ENCODE results near the gene NEK10. TPM values are rescaled to one million over a fixed set of nuclear protein-coding genes. Genes with fewer than 3 reads are reported as not detected.

The NEK10 gene
- total RNA-seq, 1 experiment from 2014 or later, result 1.7 TPM

DNA sequence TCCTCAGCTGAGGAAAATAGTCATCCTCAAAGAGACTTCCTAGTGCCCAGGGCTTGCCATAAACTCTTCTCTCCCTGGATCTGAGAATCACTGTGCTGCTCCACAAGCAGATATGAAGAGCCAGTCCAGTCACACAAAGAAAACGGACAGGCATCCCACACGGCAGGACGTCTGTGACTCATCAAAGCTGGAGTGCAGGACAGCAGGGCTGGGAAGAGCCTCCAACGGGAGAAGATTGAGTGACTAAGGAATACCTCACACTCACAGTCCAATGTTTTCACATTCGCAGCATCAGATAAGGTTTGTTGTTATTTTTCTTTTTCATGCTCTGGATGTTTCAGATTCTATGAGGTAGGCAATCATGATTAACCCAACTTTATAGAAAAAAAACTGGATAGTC is 57.8 kb downstream of the NEK10 start:
- Histone ChIP-seq H3K27me3 (ENCODE audit: low read length) (no peaks in the 10 kb centered on the region), H3K4me1 (ENCODE audit: insufficient read depth, low read length) (peaks cover 21% of the 10 kb centered on the region), H3K9me2 (replicated peaks; ENCODE audit: low read length) (no peaks in the 10 kb centered on the region), H3K9ac (ENCODE audit: low read length) (no peak overlapping the region), H4K20me1 (ENCODE audit: low read length) (no peaks in the 10 kb centered on the region), H3K4me2 (ENCODE audit: low read length) (peak overlapping the region; percentile 39), H3K36me3 (ENCODE audit: low read depth, low read length) (0 out of 2 replicates have a peak, but pooled peaks cover 3% of the 10 kb centered on the region), H3K27ac (ENCODE audit: low read length) (peak overlapping the region; percentile 38), H3K9me3 (ENCODE audit: low read length) (peaks cover 4% of the 10 kb centered on the region; the same call in 1 of the 2 replicates), H3K4me3 (ENCODE audit: low read length) (no peak overlapping the region), H3K79me2 (ENCODE audit: low read length) (no peaks in the 10 kb centered on the region), H3F3A (ENCODE audit: low read length, unreplicated experiment) (peaks cover 4% of the 10 kb centered on the region), H2AFZ (ENCODE audit: low read length) (no peak overlapping the region)
- ChIA-PET POLR2A (ENCODE audit: unreplicated experiment) (interaction anchor here (0.7 kb wide), 1 partner anchor 28 kb away, joined by 3 read pairs; no protein-coding TSS in a partner anchor), CTCF (interaction anchor here (0.8 kb wide), 1 partner anchor 1466 kb away, joined by 3 read pairs; no protein-coding TSS in a partner anchor)
- TF ChIP-seq, protein P1, sequence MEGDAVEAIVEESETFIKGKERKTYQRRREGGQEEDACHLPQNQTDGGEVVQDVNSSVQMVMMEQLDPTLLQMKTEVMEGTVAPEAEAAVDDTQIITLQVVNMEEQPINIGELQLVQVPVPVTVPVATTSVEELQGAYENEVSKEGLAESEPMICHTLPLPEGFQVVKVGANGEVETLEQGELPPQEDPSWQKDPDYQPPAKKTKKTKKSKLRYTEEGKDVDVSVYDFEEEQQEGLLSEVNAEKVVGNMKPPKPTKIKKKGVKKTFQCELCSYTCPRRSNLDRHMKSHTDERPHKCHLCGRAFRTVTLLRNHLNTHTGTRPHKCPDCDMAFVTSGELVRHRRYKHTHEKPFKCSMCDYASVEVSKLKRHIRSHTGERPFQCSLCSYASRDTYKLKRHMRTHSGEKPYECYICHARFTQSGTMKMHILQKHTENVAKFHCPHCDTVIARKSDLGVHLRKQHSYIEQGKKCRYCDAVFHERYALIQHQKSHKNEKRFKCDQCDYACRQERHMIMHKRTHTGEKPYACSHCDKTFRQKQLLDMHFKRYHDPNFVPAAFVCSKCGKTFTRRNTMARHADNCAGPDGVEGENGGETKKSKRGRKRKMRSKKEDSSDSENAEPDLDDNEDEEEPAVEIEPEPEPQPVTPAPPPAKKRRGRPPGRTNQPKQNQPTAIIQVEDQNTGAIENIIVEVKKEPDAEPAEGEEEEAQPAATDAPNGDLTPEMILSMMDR (conservative IDR thresholded peaks at IDR 0.05; ENCODE audit: low read depth, low read length), result no peak
- TF ChIP-seq EZH2phosphoT487 (IDR thresholded peaks at IDR 0.05; ENCODE audit: borderline replicate concordance, low read length) (no peak), EZH2 (IDR thresholded peaks at IDR 0.05; ENCODE audit: low read length, unreplicated experiment) (no peak)
- ATAC-seq, result peak; percentile 99
- intact Hi-C loops (cut with micrococcal nuclease), result loop anchor here (5.0 to 10.0 kb wide), 3 partner anchors 141 to 1013 kb away; no protein-coding TSS in a partner anchor
- DNase-seq, result peak; percentile 95
- no TSS peak for BruUV-seq (replicated peaks)

DNA sequence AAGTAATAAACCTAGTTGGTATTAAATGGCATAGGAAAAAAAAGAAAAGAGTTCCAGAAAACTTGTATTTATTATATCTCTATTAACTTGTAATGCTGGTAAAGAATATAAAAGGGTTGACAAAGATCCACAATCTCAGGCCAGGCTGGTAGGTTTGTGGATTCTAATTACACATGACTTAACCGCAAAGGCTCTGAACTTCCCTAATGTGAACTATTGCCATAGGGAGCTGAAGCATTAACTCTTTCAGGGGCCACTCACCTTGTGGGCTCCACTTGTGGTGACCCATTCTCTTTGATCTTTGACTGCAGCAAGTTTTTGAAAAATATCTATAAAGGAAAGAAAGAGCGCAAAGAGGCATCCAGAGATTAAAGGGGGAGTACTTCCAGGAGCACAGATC is 58.5 kb downstream of the NEK10 start:
- Histone ChIP-seq H2AFZ (ENCODE audit: low read length) (no peak overlapping the region), H3K9ac (ENCODE audit: low read length) (no peak overlapping the region), H3K4me3 (ENCODE audit: low read length) (no peak overlapping the region), H3K27ac (ENCODE audit: low read length) (no peak overlapping the region), H3K36me3 (ENCODE audit: low read depth, low read length) (0 out of 2 replicates have a peak, but pooled peaks cover 3% of the 10 kb centered on the region), H3K9me2 (replicated peaks; ENCODE audit: low read length) (no peaks in the 10 kb centered on the region), H3K27me3 (ENCODE audit: low read length) (no peaks in the 10 kb centered on the region), H3K9me3 (ENCODE audit: low read length) (peaks cover 4% of the 10 kb centered on the region; the same call in 1 of the 2 replicates), H3K4me2 (ENCODE audit: low read length) (no peak overlapping the region), H3F3A (ENCODE audit: low read length, unreplicated experiment) (peaks cover 4% of the 10 kb centered on the region), H4K20me1 (ENCODE audit: low read length) (no peaks in the 10 kb centered on the region), H3K79me2 (ENCODE audit: low read length) (no peaks in the 10 kb centered on the region), H3K4me1 (ENCODE audit: insufficient read depth, low read length) (peaks cover 21% of the 10 kb centered on the region)
- DNase-seq, result no peak
- ChIA-PET POLR2A (ENCODE audit: unreplicated experiment) (no interaction called here), CTCF (no interaction called here)
- ATAC-seq, result no peak
- intact Hi-C loops (cut with micrococcal nuclease), result loop anchor here (5.0 to 10.0 kb wide), 3 partner anchors 142 to 1014 kb away; no protein-coding TSS in a partner anchor
- BruUV-seq (replicated peaks), result no TSS peak
- TF ChIP-seq EZH2phosphoT487 (IDR thresholded peaks at IDR 0.05; ENCODE audit: borderline replicate concordance, low read length), result no peak

DNA sequence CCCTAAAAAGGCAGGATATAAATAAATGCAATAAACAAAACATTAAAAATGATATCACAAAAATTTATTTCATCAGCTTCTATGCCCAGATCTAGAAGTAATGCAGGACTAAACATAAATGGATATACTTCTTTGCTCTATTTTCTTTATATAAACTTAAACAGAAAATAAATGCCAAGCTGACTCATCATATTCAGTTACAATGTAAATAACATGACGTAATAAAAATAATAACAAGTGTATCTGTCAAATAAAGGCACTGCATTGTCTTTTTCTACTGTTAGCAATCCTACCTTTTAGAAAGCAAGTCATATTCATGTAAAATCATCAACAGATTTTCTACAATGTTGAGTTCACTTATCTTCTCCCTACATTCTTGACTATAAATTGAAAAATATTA is 61.6 kb downstream of the NEK10 start:
- CTCF ChIA-PET, result no interaction called here
- Histone ChIP-seq H3K9me2 (replicated peaks; ENCODE audit: low read length) (no peaks in the 10 kb centered on the region), H3K4me1 (ENCODE audit: insufficient read depth, low read length) (peaks cover 21% of the 10 kb centered on the region), H2AFZ (ENCODE audit: low read length) (no peak overlapping the region), H3F3A (ENCODE audit: low read length, unreplicated experiment) (peaks cover 4% of the 10 kb centered on the region), H3K27ac (ENCODE audit: low read length) (no peak overlapping the region), H3K9me3 (ENCODE audit: low read length) (peaks cover 4% of the 10 kb centered on the region; the same call in 1 of the 2 replicates), H3K79me2 (ENCODE audit: low read length) (no peaks in the 10 kb centered on the region), H3K4me2 (ENCODE audit: low read length) (no peak overlapping the region), H3K36me3 (ENCODE audit: low read depth, low read length) (0 out of 2 replicates have a peak, but pooled peaks cover 3% of the 10 kb centered on the region), H3K4me3 (ENCODE audit: low read length) (no peak overlapping the region), H4K20me1 (ENCODE audit: low read length) (no peaks in the 10 kb centered on the region), H3K27me3 (ENCODE audit: low read length) (no peaks in the 10 kb centered on the region), H3K9ac (ENCODE audit: low read length) (no peak overlapping the region)
- DNase-seq (peak; percentile 82), ATAC-seq (peak; percentile 23)
- BruUV-seq (replicated peaks), result no TSS peak
- POLR2A ChIA-PET (ENCODE audit: unreplicated experiment), result no interaction called here
- intact Hi-C loops (cut with micrococcal nuclease), result loop anchor here (2.0 kb wide), 1 partner anchor 17 kb away; no protein-coding TSS in a partner anchor
- TF ChIP-seq EZH2phosphoT487 (IDR thresholded peaks at IDR 0.05; ENCODE audit: borderline replicate concordance, low read length) (no peak), EZH2 (IDR thresholded peaks at IDR 0.05; ENCODE audit: low read length, unreplicated experiment) (no peak)
- TF ChIP-seq, protein P1 (conservative IDR thresholded peaks at IDR 0.05; ENCODE audit: low read depth, low read length), result no peak

Measured in PC-3 (cell line).